Neuron (in vitro differentiated cells): ENCODE measurements around the gene MBP.

Source experiments
- H2AFZ ChIP-seq: one replicate; pipeline ENCODE4 v1.6.1; 2013; ENCODE audit warnings: low read depth, mild to moderate bottlenecking, inconsistent platforms, low read length, moderate library complexity
- H3K27me3 ChIP-seq: one replicate; pipeline ENCODE4 v1.6.1; 2013; ENCODE audit warnings: low read length; ENCODE audit not compliant: insufficient read depth
- H3K36me3 ChIP-seq: one replicate; pipeline ENCODE4 v1.6.1; 2013; ENCODE audit warnings: low read length; ENCODE audit not compliant: insufficient read depth
- H3K4me1 ChIP-seq: one replicate; pipeline ENCODE4 v1.6.1; 2013; ENCODE audit warnings: low read length; ENCODE audit not compliant: insufficient read depth
- H3K4me3 ChIP-seq: 2 replicates; pipeline ENCODE4 v1.5.1; 2013; ENCODE audit warnings: mild to moderate bottlenecking, low read length, moderate library complexity
- H3K9me3 ChIP-seq: one replicate; pipeline ENCODE4 v1.6.1; 2013; ENCODE audit warnings: low read length

Gene MBP

GRCh38 chr18:77135339-77136075, 2.9 kb upstream of the MBP start:
- H3K27me3 ChIP-seq = peaks cover 43% of the 10 kb centered on the region
- H3K36me3 ChIP-seq = no peaks in the 10 kb centered on the region
- H3K9me3 ChIP-seq = no peaks in the 10 kb centered on the region
- no peak overlapping the region for H3K4me3 ChIP-seq
- H3K4me1 ChIP-seq = peaks cover 8% of the 10 kb centered on the region
- H2AFZ ChIP-seq = no peak overlapping the region

DNA sequence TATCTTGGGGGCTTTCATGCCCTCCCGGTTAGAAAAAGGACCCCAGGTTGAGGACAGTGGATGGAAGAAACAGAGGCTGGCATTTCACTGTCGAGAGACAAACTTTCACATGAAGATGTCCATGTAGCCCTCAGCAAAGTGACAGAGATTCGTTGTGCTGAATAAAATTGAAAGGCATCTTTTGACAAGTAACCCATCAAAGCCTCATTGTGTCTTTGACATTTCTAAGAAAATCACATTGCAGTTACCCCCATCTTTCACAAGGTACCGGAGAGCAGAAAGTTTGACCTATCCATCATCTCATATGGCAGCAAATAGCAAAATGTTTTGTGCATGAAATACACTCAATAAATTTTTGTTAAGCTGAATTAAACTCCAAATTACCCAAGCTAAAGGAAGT, 2.0 kb upstream of the MBP start:
- H3K9me3 ChIP-seq = no peaks in the 10 kb centered on the region
- H3K36me3 ChIP-seq = no peaks in the 10 kb centered on the region
- peaks cover 8% of the 10 kb centered on the region for H3K4me1 ChIP-seq
- H2AFZ ChIP-seq = no peak overlapping the region
- peaks cover 49% of the 10 kb centered on the region for H3K27me3 ChIP-seq
- H3K4me3 ChIP-seq = no peak overlapping the region

GRCh38 chr18:77133835-77134496, 1.4 kb upstream of the MBP start:
- H3K27me3 ChIP-seq = peaks cover 49% of the 10 kb centered on the region

GRCh38 chr18:77133051-77133834, 660 bp upstream of the MBP start:
- peak overlapping the region; percentile 71 for H2AFZ ChIP-seq
- peaks cover 8% of the 10 kb centered on the region for H3K4me1 ChIP-seq
- no peaks in the 10 kb centered on the region for H3K9me3 ChIP-seq
- no peak overlapping the region for H3K4me3 ChIP-seq
- H3K36me3 ChIP-seq = no peaks in the 10 kb centered on the region
- peaks cover 54% of the 10 kb centered on the region for H3K27me3 ChIP-seq

More at GRCh38 chr18:77133835-77134496, 1.4 kb upstream of the MBP start:
- Histone ChIP-seq H3K36me3 (no peaks in the 10 kb centered on the region), H2AFZ (no peak overlapping the region), H3K9me3 (no peaks in the 10 kb centered on the region), H3K4me3 (no peak overlapping the region), H3K4me1 (peaks cover 8% of the 10 kb centered on the region)

DNA sequence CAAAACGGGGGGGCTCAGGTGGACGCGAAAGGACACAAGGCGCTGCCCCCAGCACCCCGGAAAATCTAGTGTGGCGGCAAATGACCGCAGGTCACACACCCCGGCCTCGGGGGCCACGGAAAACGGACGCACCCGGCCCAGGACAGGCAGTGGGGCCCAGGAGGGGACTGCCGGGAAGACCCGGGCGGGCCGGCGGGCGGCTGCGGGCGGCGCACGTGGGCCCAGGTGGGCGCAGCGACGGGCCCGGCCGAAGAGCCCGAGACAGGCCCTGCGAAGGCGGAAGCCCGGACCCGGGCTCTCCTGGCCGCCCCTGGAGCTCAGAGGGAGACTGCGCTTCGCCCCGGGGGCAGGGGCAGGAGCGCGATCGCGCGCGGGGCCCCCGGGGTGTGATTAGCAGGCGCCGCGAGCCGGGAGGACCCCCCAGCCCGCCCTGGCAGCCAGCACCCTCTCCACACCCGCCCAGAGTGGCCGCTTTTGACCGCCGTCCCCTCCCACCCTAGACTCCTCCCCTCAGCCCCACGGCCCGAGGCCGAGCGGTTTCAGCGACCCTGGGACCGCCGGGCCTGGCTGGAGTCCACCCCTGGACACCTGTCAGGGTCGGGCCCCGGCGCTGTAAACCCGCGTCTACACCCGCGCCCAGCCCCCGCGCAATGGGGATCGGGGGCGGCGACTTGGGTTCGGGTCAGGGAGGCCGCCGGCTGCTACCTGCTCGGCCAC, 773 bp downstream of the MBP start:
- peaks cover 8% of the 10 kb centered on the region for H3K4me1 ChIP-seq
- peaks cover 54% of the 10 kb centered on the region for H3K27me3 ChIP-seq
- H3K9me3 ChIP-seq = no peaks in the 10 kb centered on the region
- no peaks in the 10 kb centered on the region for H3K36me3 ChIP-seq
- peak overlapping the region; percentile 71 for H2AFZ ChIP-seq
- peak overlapping the region; percentile 29 for H3K4me3 ChIP-seq

GRCh38 chr18:77131100-77131651, 1.4 kb downstream of the MBP start:
- Histone ChIP-seq H2AFZ (peak overlapping the region; percentile 49), H3K27me3 (peaks cover 54% of the 10 kb centered on the region), H3K4me1 (peaks cover 8% of the 10 kb centered on the region)

DNA sequence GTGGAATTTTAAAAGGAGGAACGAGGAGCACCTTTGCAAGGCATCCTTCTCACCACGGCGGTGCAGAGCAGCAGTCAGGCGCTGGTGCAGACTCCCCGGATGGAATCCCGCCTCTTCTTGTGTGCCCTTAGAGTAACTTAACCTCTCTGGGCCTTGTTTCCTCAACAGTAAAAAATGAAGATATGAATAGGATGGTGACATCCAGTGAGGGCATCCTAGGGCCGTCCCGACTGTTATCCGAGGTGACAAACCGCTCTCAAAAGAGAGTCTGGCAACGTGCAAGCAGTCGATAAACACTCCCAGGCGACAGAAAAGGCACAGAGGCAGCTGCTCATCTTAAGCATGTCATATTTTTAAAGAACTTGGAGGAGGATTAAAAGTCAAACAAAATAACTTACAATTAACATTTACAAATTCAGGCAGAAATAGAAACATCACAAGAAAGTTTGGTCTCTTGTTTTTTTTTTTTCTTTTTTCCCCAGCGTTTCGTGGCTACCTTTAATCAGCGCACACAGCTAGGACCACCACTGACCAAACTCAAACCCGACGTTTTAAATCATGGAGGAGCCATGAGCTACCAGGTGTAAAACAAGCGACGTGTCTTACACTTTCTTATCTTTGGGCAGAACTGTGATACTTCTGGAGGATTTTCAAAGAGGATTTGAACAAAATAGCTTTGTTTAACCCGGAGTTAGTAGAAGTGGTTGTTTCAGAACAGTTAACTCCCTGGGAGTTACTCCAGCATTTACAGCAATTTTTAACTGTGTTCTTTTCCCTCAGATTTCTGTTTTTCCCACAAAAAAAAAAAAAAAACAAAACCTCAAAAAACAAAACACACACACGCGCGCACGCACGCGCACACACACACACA, 2.1 kb downstream of the MBP start:
- no peak overlapping the region for H3K4me3 ChIP-seq
- H3K4me1 ChIP-seq = peaks cover 8% of the 10 kb centered on the region
- H2AFZ ChIP-seq = no peak overlapping the region
- H3K36me3 ChIP-seq = no peaks in the 10 kb centered on the region
- peaks cover 53% of the 10 kb centered on the region for H3K27me3 ChIP-seq
- H3K9me3 ChIP-seq = no peaks in the 10 kb centered on the region

More at GRCh38 chr18:77131100-77131651, 1.4 kb downstream of the MBP start:
- peak overlapping the region; percentile 5 for H3K4me3 ChIP-seq
- no peaks in the 10 kb centered on the region for H3K36me3 ChIP-seq
- no peaks in the 10 kb centered on the region for H3K9me3 ChIP-seq

DNA sequence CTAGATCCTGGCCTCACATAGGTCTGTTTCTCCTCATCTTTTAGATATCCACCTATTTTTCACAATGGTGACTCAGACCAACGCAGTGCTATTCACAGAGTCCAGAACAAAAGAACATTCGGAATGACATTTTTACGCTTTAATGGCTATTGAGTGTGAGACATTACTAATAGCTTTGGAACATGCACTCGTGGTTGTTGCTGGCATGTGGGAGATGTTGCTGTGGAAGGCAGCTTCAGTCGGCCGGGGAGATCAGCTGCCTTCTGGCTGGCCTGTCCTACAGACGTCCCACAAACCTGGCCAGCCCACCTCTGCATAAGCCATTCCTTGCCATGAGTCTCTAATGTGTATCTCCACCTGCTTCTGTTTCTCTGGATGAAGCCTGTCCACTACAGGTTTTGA, 3.4 kb downstream of the MBP start:
- H3K9me3 ChIP-seq = no peaks in the 10 kb centered on the region
- H2AFZ ChIP-seq = no peak overlapping the region
- H3K4me1 ChIP-seq = peaks cover 8% of the 10 kb centered on the region
- no peaks in the 10 kb centered on the region for H3K36me3 ChIP-seq
- no peak overlapping the region for H3K4me3 ChIP-seq
- peaks cover 44% of the 10 kb centered on the region for H3K27me3 ChIP-seq

GRCh38 chr18:77127769-77128671, 4.6 kb downstream of the MBP start:
- Histone ChIP-seq H2AFZ (no peak overlapping the region), H3K4me3 (no peak overlapping the region), H3K36me3 (no peaks in the 10 kb centered on the region), H3K4me1 (peaks cover 8% of the 10 kb centered on the region), H3K9me3 (no peaks in the 10 kb centered on the region), H3K27me3 (peaks cover 33% of the 10 kb centered on the region)

- H3K27me3 ChIP-seq = peaks cover 4% of the 10 kb centered on the region
These were observed 8.1 kb downstream of the MBP start for GRCh38 chr18:77124452-77124922.

More at GRCh38 chr18:77124452-77124922, 8.1 kb downstream of the MBP start:
- Histone ChIP-seq H3K4me1 (no peaks in the 10 kb centered on the region), H3K36me3 (no peaks in the 10 kb centered on the region), H3K4me3 (no peak overlapping the region), H3K9me3 (no peaks in the 10 kb centered on the region), H2AFZ (no peak overlapping the region)
